ENCODE measurements around the gene KIF1A.

The KIF1A gene

GRCh38 chr2:240762971-240763370 is 57.0 kb downstream of the KIF1A start:
- DNase-seq, result no peak

GRCh38 chr2:240762249-240762648 is 57.8 kb downstream of the KIF1A start:
- DNase-seq, result no peak

- no peak for DNase-seq
Observed at GRCh38 chr2:240760576-240761246, 59.3 kb downstream of the KIF1A start.

GRCh38 chr2:240760121-240760520 is 59.9 kb downstream of the KIF1A start:
- no peak for DNase-seq

- no peak for DNase-seq
Observed at GRCh38 chr2:240759459-240759858, 60.6 kb downstream of the KIF1A start.

- no peak for DNase-seq
Observed at GRCh38 chr2:240757086-240757614, 62.9 kb downstream of the KIF1A start.

GRCh38 chr2:240752209-240752608 is 67.8 kb downstream of the KIF1A start:
- DNase-seq, result no peak

- no peak for DNase-seq
Observed at GRCh38 chr2:240750409-240750808, 69.6 kb downstream of the KIF1A start.

GRCh38 chr2:240749516-240749915 is 70.5 kb downstream of the KIF1A start:
- no peak for DNase-seq

GRCh38 chr2:240747256-240747655 is 72.8 kb downstream of the KIF1A start:
- no peak for DNase-seq

GRCh38 chr2:240746671-240747070 is 73.3 kb downstream of the KIF1A start:
- DNase-seq, result no peak

- DNase-seq, result no peak
Observed at GRCh38 chr2:240745962-240746361, 74.1 kb downstream of the KIF1A start.

- DNase-seq, result no peak
Observed at GRCh38 chr2:240745456-240745855, 74.6 kb downstream of the KIF1A start.

- no peak for DNase-seq
Observed at GRCh38 chr2:240742602-240743095, 77.4 kb downstream of the KIF1A start.

GRCh38 chr2:240741091-240741490 is 78.9 kb downstream of the KIF1A start:
- DNase-seq, result no peak

GRCh38 chr2:240739797-240740196 is 80.2 kb downstream of the KIF1A start:
- DNase-seq, result no peak

- no peak for DNase-seq
Observed at GRCh38 chr2:240737958-240738357, 82.1 kb downstream of the KIF1A start.

- no peak for DNase-seq
Observed at GRCh38 chr2:240737512-240737911, 82.5 kb downstream of the KIF1A start.

- no peak for DNase-seq
Observed at GRCh38 chr2:240736281-240737250, 83.5 kb downstream of the KIF1A start.

GRCh38 chr2:240735476-240735875 is 84.5 kb downstream of the KIF1A start:
- DNase-seq, result no peak

GRCh38 chr2:240734756-240735155 is 85.3 kb downstream of the KIF1A start:
- no peak for DNase-seq

GRCh38 chr2:240733803-240734495 is 86.1 kb downstream of the KIF1A start:
- no peak for DNase-seq

Data from NCI-H1417 treated with DMSO at 0.1 percent for 48 hours (cell line).